ENCODE measurements around the gene CST3. TPM values are rescaled to one million over a fixed set of nuclear protein-coding genes. Genes with fewer than 3 reads are reported as not detected.

CST3 gene
- total and polyA plus RNA-seq, 3 donors from 2014 or later, result 1,703 to 4,272 (median 3,145) TPM

DNA sequence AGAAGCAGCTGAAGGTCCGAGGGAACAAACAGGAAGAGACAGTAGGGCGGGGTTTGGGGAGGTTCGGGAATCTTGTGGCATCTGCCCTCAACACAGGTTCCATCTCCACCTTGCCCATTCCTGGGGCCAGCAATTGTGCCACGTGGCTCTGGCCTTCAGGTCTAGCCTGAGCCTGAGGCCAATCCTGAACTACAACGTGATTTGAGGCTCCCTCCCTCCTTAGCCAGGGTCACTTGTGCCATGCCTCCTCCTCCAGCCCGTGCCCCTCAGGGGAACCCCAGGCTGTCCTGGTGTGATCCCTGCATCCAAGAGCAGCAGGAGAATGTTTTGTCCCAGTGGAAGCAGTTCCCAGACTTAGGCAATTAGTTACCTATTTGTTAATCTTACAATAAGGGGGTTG, 35.1 kb downstream of the CST3 start:
- H3K27ac ChIP-seq, result no peak overlapping the region
- H3K27me3 ChIP-seq, result no peaks in the 10 kb centered on the region
- intact Hi-C loops (cut with DNase I; ENCODE audit: low total_unique reads), result loop anchor here (10.0 kb wide), 1 partner anchor 158 kb away; no protein-coding TSS in a partner anchor
- no peak for TF ChIP-seq POLR2A (IDR thresholded peaks at IDR 0.05)
- TF ChIP-seq, protein P1, sequence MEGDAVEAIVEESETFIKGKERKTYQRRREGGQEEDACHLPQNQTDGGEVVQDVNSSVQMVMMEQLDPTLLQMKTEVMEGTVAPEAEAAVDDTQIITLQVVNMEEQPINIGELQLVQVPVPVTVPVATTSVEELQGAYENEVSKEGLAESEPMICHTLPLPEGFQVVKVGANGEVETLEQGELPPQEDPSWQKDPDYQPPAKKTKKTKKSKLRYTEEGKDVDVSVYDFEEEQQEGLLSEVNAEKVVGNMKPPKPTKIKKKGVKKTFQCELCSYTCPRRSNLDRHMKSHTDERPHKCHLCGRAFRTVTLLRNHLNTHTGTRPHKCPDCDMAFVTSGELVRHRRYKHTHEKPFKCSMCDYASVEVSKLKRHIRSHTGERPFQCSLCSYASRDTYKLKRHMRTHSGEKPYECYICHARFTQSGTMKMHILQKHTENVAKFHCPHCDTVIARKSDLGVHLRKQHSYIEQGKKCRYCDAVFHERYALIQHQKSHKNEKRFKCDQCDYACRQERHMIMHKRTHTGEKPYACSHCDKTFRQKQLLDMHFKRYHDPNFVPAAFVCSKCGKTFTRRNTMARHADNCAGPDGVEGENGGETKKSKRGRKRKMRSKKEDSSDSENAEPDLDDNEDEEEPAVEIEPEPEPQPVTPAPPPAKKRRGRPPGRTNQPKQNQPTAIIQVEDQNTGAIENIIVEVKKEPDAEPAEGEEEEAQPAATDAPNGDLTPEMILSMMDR (IDR thresholded peaks at IDR 0.05), result no peak
- 84 to 89% methylated on average over 3 to 6 of the region's 6 CpGs for WGBS, 2 donors
- H3K9me3 ChIP-seq, result no peaks in the 10 kb centered on the region
- DNase-seq, result no peak
- no peaks in the 10 kb centered on the region for H3K36me3 ChIP-seq (ENCODE audit: low read depth, missing control alignments)
- no peak overlapping the region for H3K4me3 ChIP-seq
- H3K4me1 ChIP-seq, result peaks cover 3% of the 10 kb centered on the region

DNA sequence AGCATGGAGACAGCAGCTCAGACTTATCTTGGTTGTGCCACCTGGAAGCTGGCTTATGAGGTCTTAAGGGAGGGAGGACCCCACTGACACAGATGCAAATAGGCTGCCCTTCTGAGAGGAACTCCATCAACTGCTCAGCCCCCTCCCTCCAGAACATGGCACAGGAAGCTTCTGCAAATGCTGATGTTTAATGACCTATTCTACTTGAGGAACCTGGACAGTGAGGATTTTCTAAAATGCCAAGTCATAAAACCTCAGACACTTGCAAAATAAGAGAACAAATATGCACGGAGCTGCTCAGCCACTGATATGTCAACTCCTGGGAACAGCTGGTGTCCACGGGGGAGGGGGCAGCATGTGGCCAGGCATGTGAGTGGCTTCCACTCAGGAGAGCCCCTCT, 35.5 kb downstream of the CST3 start:
- Histone ChIP-seq H3K4me3 (no peak overlapping the region), H3K36me3 (ENCODE audit: low read depth, missing control alignments) (no peaks in the 10 kb centered on the region), H3K4me1 (peaks cover 3% of the 10 kb centered on the region), H3K27ac (no peak overlapping the region), H3K9me3 (no peaks in the 10 kb centered on the region), H3K27me3 (no peaks in the 10 kb centered on the region)
- WGBS, 2 donors, result 78% methylated on average over 2 of the region's 2 CpGs; no CpG with 5 or more reads in 1 of the 2 donors
- intact Hi-C loops (cut with DNase I; ENCODE audit: low total_unique reads), result loop anchor here (10.0 kb wide), 1 partner anchor 157 kb away; no protein-coding TSS in a partner anchor
- TF ChIP-seq POLR2A (IDR thresholded peaks at IDR 0.05), result no peak
- TF ChIP-seq, protein P1 (IDR thresholded peaks at IDR 0.05), result no peak
- no peak for DNase-seq

DNA sequence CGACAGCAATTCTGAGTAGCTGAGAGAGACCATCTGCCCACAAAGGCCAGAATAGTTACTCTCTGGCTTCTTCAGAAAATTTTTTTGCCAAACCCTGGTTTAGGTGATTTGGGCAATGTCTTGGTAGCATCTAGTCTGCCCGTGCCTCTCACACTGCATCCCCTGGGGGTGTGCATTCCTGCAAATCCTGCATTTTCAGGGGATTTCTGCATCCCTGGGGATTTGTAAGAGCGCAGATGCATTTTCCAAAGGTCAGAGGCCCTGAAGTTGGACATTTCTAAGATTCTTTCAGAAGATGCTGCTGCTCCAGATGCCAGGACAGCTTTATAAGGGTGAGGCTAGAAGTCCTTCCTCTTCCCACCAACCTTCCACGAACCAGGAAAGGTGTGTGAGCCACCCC, 36.0 kb downstream of the CST3 start:
- intact Hi-C loops (cut with DNase I; ENCODE audit: low total_unique reads), result loop anchor here (10.0 kb wide), 1 partner anchor 157 kb away; no protein-coding TSS in a partner anchor
- no peak for TF ChIP-seq POLR2A (IDR thresholded peaks at IDR 0.05)
- TF ChIP-seq, protein P1 (IDR thresholded peaks at IDR 0.05), result no peak
- Histone ChIP-seq H3K27me3 (no peaks in the 10 kb centered on the region), H3K27ac (no peak overlapping the region), H3K9me3 (no peaks in the 10 kb centered on the region), H3K4me1 (peaks cover 3% of the 10 kb centered on the region), H3K4me3 (no peak overlapping the region), H3K36me3 (ENCODE audit: low read depth, missing control alignments) (no peaks in the 10 kb centered on the region)
- DNase-seq, result no peak
- WGBS, 2 donors, result 59 to 68% methylated on average over 4 of the region's 4 CpGs

DNA sequence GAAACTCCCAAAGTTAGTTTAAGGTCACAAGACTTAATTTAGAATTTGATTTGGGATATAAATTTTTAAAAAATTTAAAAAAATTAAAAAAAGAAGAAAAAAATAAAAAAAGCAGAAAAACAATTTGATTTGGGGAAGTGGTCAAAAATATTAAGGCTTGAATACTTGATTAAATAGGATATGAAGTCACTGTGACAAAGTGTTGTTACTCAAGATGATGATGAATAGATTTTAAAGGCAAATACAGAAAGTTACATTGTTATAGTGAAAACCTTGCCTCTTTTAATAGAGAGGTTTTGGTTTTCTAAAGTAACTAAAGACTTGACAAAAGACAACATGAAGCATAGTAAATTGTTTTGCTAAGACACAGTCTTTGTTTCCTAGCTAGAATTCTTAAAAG, 39.3 kb downstream of the CST3 start:
- H3K27ac ChIP-seq, result no peak overlapping the region
- no peak for DNase-seq
- H3K9me3 ChIP-seq, result no peaks in the 10 kb centered on the region
- H3K4me3 ChIP-seq, result no peak overlapping the region
- H3K36me3 ChIP-seq (ENCODE audit: low read depth, missing control alignments), result no peaks in the 10 kb centered on the region
- H3K27me3 ChIP-seq, result no peaks in the 10 kb centered on the region
- H3K4me1 ChIP-seq, result no peaks in the 10 kb centered on the region
- TF ChIP-seq, protein P1 (IDR thresholded peaks at IDR 0.05), result no peak
- no peak for TF ChIP-seq POLR2A (IDR thresholded peaks at IDR 0.05)
- intact Hi-C loops (cut with DNase I; ENCODE audit: low total_unique reads), result no loop called here

DNA sequence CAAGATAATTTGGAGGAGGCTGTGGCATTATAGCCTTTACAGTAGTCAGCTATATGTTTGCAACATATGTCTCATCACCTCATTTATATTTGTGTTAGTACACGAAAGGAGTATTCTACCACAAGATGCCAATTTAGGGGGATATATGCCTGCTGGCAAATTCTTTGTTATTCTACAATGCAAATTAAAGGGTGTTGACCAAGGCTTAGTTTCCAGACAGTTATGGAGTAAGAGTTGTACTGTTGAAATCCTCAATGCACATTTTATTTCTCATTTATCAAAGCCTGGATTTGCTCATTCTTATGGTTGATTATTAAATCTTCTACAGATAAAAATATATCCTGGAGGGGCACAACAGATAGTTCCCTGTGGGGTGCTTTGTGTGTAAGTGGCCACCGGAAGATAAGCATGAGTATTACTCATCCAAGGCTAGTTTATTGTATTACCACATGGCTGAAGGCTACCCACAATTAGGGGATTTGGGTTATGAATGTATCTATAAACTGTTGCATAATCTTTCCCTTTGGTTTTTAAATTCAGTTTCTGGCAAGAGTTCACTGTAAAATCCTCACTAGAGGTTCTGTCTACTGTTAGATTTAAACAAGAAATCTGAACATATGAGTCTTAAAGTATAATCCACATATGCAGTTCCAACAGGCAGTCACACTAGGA, 41.0 kb downstream of the CST3 start:
- DNase-seq, result no peak
- no peaks in the 10 kb centered on the region for H3K4me1 ChIP-seq
- no peak overlapping the region for H3K27ac ChIP-seq
- intact Hi-C loops (cut with DNase I; ENCODE audit: low total_unique reads), result no loop called here
- H3K4me3 ChIP-seq, result no peak overlapping the region
- H3K36me3 ChIP-seq (ENCODE audit: low read depth, missing control alignments), result no peaks in the 10 kb centered on the region
- 60 to 78% methylated on average over 2 of the region's 2 CpGs for WGBS, 2 donors
- H3K9me3 ChIP-seq, result no peaks in the 10 kb centered on the region
- TF ChIP-seq, protein P1 (IDR thresholded peaks at IDR 0.05), result no peak
- no peak for TF ChIP-seq POLR2A (IDR thresholded peaks at IDR 0.05)
- no peaks in the 10 kb centered on the region for H3K27me3 ChIP-seq
